ENCODE data around the gene SLC25A12.
"Not testable (repeated sequence)": the region's sequence is repeated elsewhere in the genome, so short reads cannot be mapped to it uniquely, and the experiment has no call there.

Gene SLC25A12

GRCh38 chr2:171822525-171823322 is 71.3 kb downstream of the SLC25A12 start:
- peak; percentile 13 for FAIRE-seq

GRCh38 chr2:171819453-171819852 is 74.6 kb downstream of the SLC25A12 start:
- FAIRE-seq = peak; percentile 21

DNA sequence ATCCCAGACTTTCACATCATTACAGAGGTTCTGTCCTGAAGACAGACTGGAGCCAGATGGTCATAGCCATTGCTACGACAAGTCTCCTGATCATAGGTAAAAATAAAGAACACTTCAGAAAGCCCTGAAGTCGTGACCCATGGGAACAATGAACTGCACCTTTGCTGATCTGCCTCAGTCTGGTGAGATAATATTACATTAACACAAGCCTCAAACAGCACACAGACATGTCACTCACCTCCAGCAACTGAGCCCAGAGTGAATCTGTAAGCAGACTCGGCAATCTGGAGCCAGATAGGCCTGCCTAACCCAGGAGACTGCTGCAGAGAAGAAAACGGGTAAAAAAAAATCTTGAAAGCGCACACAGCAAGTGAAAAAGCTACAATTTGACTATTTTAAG is 79.2 kb downstream of the SLC25A12 start:
- no peak for FAIRE-seq

- FAIRE-seq = no peak
Measured at GRCh38 chr2:171814174-171814573, 79.9 kb downstream of the SLC25A12 start.

DNA sequence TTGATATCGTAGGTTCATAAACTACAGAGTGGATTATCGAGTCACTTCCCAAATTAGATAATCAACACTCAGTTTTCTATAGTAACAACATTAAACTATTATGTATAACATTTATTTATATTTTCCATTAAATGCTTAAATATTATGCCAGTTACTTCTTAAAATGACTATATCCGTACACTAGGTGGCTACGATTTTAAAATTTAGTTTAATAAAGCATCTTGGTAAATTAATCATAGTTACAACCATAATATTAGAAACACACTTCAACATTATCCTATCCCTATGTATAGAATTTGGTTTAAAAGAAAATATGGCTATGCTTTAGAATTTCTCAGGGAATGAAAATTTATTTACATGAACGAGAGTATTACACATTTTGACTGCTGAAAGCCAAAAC is 80.3 kb downstream of the SLC25A12 start:
- no peak for FAIRE-seq

DNA sequence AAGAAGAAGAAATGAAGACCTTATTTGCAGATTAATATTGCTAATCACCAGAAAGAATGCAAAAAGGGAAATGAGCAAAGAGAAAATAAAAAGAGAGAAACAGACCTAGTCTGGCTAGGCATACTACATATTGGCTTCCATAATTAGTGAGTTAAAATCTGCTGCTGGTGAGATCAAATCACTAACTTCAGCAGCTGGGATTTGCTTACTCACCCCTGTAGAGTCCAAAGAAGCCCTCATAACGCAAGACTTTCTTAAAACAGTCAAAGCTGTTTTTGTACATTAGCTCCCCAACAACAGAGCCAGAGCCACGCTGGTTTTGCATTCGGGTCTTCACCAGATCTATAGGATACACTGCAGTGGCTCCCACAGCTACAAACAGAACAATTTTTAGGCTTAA is 80.9 kb downstream of the SLC25A12 start:
- no peak for FAIRE-seq

DNA sequence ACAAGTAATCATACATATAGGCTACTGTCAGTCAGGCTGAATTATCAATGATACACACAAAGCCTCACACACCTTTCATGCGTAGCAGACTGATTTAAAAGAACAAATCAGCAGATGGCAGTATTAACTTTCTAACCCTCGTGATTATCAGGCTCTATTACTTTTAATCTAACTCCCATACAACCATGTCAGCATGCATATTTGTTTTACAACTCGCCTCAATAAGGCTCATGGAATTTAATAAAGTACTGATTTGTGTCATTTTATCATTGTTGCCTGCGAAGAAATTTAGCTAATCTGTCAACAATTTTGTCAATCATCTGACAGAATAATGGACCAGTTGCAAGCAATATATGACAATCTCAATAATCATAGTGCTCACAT is 82.8 kb downstream of the SLC25A12 start:
- no peak for FAIRE-seq

- FAIRE-seq = no peak
Measured at GRCh38 chr2:171810422-171811244, 83.4 kb downstream of the SLC25A12 start.

DNA sequence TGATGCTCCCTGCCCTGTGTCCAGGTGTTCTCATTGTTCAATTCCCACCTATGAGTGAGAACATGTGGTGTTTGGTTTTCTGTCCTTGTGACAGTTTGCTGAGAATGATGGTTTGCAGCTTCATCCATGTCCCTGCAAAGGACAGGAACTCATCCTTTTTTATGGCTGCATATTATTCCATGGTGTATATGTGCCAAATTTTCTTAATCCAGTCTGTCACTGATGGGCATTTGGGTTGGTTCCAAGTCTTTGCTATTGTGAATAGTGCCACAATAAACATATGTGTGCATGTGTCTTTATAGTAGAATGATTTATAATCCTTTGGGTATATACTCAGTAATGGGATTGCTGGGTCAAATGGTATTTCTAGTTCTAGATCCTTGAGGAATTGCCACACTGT is 85.2 kb downstream of the SLC25A12 start:
- FAIRE-seq = not testable (repeated sequence)

- FAIRE-seq = no peak
Measured at GRCh38 chr2:171807831-171808393, 86.1 kb downstream of the SLC25A12 start.

- no peak for FAIRE-seq
Measured at GRCh38 chr2:171807119-171807518, 86.9 kb downstream of the SLC25A12 start.

DNA sequence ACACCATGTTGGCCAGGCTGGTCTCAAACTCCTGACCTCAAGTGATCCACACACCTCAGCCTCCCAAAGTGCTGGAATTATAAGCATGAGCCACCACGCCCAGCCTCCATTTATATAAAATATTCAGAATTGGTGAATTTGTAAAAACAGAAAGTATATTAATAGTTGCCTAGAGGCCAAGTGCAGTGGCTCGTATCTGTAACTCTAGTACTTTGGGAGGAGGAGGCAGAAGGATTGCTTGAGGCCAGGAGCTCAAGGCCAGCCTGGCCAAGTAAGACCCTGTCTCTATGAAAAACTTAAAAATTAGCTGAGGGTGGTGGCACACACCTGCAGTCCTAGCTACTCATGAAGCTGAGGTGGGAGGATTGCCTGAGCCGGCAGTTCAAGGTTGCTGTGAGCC is 89.6 kb downstream of the SLC25A12 start:
- FAIRE-seq = no peak

DNA sequence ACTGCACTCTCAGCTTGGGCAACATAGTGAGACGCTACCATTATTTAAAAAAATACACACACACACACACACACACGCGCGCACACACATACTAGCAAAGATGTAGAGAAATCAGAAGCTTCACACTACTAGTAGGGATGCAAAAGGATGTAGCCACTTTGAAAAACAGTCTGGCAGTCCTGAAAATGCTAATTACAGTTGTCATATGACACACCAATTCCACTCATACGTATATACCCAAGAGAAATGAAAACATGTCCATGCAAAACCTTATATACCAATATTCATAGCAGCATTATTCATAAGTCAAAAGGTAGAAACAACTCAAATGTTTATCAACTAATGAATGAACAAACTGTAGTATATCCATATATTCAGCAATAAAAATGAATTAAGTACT is 90.3 kb downstream of the SLC25A12 start:
- FAIRE-seq = no peak

GRCh38 chr2:171800639-171801038 is 93.4 kb downstream of the SLC25A12 start:
- FAIRE-seq = no peak

DNA sequence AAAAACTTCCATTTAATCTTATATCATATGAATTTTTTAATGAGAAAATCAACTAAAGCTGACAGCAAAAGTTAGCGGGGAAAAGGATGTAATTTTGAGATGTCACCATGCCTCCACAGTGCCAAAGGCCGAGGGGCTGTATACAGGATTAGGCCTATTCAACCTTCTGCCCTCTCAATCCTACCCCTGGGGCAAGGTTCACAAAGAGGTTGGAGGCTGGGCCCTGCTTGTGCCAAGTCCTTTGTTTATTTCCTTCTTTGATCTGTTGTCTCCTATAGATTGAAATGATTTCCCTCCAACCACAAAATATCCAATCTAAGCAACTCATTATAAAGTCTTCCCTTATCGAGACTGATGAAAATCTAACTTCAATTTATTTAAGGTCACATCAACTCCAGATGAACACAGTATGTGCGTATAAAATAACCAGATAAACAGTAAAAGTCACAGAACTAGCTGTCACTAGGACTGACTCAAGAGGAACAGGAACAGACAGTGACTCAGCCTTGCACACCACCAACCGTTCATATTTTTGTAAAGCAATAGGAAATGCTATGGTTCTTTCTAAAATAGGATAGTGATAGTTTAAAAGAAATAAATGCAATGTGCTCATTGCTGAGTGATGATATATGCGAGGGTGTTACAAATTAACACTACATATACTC is 95.8 kb downstream of the SLC25A12 start:
- FAIRE-seq = peak; percentile 13

GRCh38 chr2:171794918-171795317 is 99.1 kb downstream of the SLC25A12 start:
- FAIRE-seq = no peak

DNA sequence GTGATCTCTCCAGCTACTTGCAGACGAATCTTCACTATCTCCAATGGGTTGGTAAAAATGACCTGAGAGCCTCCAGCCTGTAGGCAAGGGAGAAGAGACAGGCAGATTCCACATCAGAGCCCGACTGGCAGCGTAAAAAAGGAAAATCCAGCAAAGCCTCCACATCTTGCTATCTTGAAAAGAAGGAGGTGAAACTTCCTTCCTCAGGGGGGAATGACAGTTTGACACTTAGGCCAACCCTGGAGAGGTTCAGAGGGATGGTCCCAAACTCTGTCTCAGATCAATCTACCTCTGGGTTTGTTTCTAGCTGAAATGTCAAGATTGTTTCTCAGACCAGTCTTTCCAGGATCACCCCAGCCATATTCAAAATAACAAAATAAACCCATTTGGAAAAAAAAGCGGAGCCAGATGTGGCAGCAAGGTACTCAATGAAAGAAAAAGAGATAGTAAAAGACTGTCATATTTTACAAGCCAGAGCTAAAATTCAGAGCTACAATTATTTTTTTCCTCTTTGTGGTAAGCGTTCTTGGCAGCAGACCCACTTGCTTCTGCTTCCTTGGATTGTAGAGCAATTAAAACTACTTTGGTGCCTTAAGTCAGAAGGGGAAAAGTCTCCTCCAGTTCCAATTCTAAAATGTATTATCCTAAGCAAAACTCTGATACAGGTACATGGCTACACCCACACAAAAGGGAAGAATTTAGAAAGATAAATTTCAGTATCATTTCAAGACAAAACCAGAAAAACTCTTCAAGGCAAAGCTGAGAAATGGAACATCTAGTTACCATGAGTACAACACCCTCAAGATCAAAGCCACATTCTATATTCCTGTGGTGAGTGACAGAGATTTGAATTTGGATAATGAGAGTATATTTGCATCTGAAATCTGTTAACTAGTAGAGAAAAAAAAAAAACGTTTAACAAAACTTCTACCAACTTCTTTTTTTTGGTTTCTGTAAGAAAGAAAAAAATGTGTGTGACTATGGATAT is 100.1 kb downstream of the SLC25A12 start:
- FAIRE-seq = no peak

DNA sequence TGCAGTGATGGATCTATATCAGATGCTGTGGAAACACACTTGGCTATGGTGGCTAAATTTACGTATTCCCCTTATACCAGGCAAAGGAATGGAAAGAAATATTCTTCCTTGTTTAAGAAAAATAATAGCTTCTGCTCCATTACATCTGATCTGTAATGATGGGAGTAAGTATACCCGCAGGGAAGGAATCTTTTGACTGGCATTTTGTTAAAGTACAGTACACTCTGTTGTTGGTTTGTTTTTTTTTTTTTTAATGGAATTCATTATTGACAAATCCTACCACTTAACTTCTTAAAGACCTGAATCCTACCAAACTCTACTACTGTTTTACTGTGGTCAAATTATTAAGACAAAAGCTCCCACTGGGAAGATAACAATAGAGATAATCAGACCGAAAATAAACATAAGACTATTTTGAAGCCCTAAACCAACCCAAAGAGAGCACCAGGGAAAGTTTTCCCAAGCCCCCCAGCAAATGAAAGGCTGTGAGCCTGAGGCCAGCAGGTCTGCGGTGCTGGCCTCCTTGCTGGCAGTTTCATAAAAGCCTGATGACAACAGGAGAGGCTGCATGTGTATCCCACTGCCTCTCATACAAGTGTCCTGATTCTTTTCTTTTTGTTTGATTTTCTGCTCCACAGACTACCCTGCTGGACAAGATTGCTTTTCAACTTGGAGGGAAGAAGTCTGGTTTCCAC is 101.0 kb downstream of the SLC25A12 start:
- no peak for FAIRE-seq

DNA sequence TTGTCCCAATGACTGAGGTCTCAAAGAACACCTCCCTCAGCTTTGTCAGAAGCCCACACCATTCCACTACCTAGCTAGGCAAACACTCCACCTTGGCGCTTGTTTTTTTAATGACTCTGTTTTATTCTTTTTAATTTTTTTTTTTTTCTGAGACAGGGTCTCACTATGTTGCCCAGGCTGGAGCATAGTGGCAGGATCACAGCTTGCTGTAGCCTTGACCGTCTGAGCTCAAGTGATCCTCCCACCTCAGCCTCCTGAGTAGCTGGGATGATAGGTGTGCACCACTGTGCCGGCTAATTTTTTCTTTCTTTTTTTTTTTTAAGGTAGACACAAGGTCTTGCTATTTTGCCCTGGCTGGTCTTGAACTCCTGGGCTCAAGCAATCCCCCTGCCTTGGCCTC is 101.9 kb downstream of the SLC25A12 start:
- FAIRE-seq = no peak

GRCh38 chr2:171791361-171791760 is 102.7 kb downstream of the SLC25A12 start:
- FAIRE-seq = no peak

DNA sequence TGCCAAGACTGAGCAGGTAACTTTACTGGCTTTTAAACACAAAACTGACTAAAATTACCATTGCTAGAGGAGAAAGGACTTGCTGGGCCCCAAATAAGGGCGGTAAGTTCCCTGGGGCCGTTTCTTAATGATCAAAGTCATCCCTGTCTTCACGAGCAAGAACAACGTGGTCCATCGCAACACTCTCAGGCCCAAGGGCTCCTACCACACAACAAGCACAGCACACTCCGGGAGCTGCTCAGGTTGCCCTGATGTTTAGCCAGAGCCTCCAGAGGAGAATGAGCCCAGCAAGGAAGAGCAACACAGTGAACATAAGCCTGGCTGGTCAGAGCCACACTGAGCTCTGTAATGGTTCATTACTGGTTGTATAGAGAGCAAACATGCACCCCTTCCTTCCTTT is 104.1 kb downstream of the SLC25A12 start:
- FAIRE-seq = no peak
